ENCODE data around the gene SBK1.
A peak's percentile ranks its signal among the peaks of the same experiment; 100 is the strongest.

The SBK1 gene

GRCh38 chr16:28267356-28267755 is 25.0 kb upstream of the SBK1 start:
- TF ChIP-seq, protein P1, sequence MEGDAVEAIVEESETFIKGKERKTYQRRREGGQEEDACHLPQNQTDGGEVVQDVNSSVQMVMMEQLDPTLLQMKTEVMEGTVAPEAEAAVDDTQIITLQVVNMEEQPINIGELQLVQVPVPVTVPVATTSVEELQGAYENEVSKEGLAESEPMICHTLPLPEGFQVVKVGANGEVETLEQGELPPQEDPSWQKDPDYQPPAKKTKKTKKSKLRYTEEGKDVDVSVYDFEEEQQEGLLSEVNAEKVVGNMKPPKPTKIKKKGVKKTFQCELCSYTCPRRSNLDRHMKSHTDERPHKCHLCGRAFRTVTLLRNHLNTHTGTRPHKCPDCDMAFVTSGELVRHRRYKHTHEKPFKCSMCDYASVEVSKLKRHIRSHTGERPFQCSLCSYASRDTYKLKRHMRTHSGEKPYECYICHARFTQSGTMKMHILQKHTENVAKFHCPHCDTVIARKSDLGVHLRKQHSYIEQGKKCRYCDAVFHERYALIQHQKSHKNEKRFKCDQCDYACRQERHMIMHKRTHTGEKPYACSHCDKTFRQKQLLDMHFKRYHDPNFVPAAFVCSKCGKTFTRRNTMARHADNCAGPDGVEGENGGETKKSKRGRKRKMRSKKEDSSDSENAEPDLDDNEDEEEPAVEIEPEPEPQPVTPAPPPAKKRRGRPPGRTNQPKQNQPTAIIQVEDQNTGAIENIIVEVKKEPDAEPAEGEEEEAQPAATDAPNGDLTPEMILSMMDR (conservative IDR thresholded peaks at IDR 0.05) = no peak
- TF ChIP-seq ZFX (IDR thresholded peaks at IDR 0.05) = no peak
- H3K27ac ChIP-seq = no peak overlapping the region

DNA sequence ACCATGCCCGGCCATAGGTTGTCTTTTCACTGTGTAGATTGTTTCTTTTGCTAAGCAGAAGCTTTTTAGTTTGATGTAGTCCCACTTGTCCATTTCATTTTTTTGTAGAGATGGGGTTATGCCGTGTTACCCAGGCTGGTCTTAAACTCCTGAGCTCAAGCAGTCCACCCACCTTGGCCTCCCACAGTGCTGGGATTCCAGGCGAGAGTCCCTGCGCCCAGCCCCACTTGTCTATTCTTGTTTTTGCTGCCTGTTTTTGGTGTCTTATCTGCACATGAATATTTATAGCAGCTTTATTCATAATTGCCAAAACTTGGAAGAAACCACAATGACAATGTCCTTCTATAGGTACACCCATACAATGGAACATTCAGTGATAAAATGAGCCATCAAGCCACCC is 18.8 kb upstream of the SBK1 start:
- TF ChIP-seq ZFX (IDR thresholded peaks at IDR 0.05) = no peak
- no peak overlapping the region for H3K27ac ChIP-seq

GRCh38 chr16:28274676-28275075 is 17.6 kb upstream of the SBK1 start:
- H3K27ac ChIP-seq = no peak overlapping the region
- no peak for TF ChIP-seq ZFX (IDR thresholded peaks at IDR 0.05)
- TF ChIP-seq, protein P1 (conservative IDR thresholded peaks at IDR 0.05) = no peak

- no peak for TF ChIP-seq ZFX (IDR thresholded peaks at IDR 0.05)
- TF ChIP-seq, protein P1 (conservative IDR thresholded peaks at IDR 0.05) = no peak
Measured at GRCh38 chr16:28276301-28276700, 16.0 kb upstream of the SBK1 start.

DNA sequence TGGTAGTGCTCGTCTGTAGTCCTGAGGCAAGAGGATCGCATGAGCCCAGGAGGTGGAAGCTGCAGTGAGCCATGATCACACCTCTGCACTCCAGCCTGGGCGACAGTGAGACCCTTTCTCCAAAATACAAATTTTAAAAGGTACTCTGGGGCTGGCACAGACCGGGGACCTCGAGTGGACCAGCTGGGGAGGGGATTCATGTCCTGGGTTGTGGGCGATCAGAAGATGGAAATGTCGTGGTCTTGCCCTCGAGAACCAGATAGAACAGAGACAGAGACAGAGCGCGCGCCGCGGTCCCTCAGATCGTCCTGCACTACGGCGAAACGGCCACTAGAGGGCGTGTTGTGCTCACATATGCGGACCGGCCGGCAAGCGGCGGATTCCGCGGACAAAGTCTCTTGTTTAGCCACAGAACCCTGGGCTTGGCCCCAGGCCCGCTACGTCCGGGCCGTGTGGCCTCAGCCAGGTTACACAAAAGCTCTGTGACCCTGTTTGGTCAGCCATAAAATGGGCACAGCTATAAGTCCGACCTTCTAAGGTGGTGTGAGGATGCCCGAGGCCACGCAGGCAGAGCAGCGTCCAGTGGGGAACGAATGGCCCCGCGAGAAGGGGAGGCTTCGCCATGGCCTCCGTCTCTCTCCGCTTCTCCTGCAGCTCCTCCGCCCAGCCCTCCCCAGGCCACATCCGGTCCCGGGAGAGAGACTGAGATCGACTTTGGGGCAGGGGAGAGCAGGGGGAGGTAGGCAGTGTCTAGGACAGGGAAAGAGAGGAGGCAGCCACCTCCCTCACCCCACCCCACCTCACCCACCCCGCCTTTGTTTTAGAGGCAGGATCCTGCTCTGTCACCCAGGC is 14.6 kb upstream of the SBK1 start:
- no peak overlapping the region for H3K27ac ChIP-seq
- TF ChIP-seq ZFX (IDR thresholded peaks at IDR 0.05) = no peak
- TF ChIP-seq, protein P1 (conservative IDR thresholded peaks at IDR 0.05) = peak; percentile 94

More at GRCh38 chr16:28276301-28276700, 16.0 kb upstream of the SBK1 start:
- H3K27ac ChIP-seq = no peak overlapping the region

DNA sequence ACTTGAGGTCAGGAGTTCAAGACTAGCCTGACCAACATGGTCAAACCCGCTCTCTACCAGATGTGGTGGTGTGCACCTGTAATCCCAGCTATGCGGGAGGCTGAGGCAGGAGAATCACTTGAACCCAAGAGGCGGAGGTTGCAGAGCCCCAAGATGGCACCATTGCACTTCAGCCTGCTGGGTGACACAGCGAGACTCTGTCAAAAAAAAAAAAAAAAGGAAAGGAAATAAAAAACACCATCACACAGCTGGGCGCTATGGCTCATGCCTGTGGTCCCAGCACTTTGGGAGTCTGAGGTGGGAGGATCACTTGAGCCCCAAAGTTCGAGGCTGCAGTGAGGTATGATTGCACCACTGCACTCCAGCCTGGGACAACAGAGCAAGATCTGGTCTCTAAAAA is 13.3 kb upstream of the SBK1 start:
- TF ChIP-seq, protein P1 (conservative IDR thresholded peaks at IDR 0.05) = no peak
- TF ChIP-seq ZFX (IDR thresholded peaks at IDR 0.05) = no peak
- no peak overlapping the region for H3K27ac ChIP-seq

- TF ChIP-seq, protein P1 (conservative IDR thresholded peaks at IDR 0.05) = no peak
Measured at GRCh38 chr16:28280881-28281836, 11.2 kb upstream of the SBK1 start.

More at GRCh38 chr16:28280881-28281836, 11.2 kb upstream of the SBK1 start:
- H3K27ac ChIP-seq = no peak overlapping the region
